Erythroblast (primary cell): ENCODE data around the gene RGS7.

Experiments used
- GATA1 ChIP-seq: IDR thresholded peaks from 2 replicates; pipeline ENCODE4 v1.6.1; 2011; ENCODE audit warnings: low read depth, mild to moderate bottlenecking, control low read depth, low read length, moderate library complexity
- POLR2A ChIP-seq: IDR thresholded peaks from 2 replicates; pipeline ENCODE4 v1.6.1; 2011; ENCODE audit warnings: mild to moderate bottlenecking, low read length

- TF ChIP-seq POLR2A (no peak), GATA1 (no peak)
Observed at GRCh38 chr1:240737766-240738265, 619.2 kb downstream of the RGS7 start.
